Activated naive CD8-positive, alpha-beta T cell (primary cell): Measurements from ENCODE around the gene CILP2.

ENCODE experiments used
- H3K27ac Mint-ChIP-seq: one replicate; pipeline ENCODE4 v1.8.0; 2021; ENCODE audit warnings: mixed read lengths
- H3K27me3 Mint-ChIP-seq: one replicate; pipeline ENCODE4 v1.8.0; 2021; ENCODE audit warnings: mixed read lengths
- H3K36me3 Mint-ChIP-seq: one replicate; pipeline ENCODE4 v1.8.0; 2021; ENCODE audit warnings: mixed read lengths
- H3K4me1 Mint-ChIP-seq: one replicate; pipeline ENCODE4 v1.8.0; 2021; ENCODE audit warnings: low read depth, mixed read lengths
- H3K4me3 Mint-ChIP-seq: one replicate; pipeline ENCODE4 v1.8.0; 2021; ENCODE audit warnings: mild to moderate bottlenecking, mixed read lengths
- H3K9me3 Mint-ChIP-seq: one replicate; pipeline ENCODE4 v1.8.0; 2021; ENCODE audit warnings: low read depth, mixed read lengths

Gene CILP2

DNA sequence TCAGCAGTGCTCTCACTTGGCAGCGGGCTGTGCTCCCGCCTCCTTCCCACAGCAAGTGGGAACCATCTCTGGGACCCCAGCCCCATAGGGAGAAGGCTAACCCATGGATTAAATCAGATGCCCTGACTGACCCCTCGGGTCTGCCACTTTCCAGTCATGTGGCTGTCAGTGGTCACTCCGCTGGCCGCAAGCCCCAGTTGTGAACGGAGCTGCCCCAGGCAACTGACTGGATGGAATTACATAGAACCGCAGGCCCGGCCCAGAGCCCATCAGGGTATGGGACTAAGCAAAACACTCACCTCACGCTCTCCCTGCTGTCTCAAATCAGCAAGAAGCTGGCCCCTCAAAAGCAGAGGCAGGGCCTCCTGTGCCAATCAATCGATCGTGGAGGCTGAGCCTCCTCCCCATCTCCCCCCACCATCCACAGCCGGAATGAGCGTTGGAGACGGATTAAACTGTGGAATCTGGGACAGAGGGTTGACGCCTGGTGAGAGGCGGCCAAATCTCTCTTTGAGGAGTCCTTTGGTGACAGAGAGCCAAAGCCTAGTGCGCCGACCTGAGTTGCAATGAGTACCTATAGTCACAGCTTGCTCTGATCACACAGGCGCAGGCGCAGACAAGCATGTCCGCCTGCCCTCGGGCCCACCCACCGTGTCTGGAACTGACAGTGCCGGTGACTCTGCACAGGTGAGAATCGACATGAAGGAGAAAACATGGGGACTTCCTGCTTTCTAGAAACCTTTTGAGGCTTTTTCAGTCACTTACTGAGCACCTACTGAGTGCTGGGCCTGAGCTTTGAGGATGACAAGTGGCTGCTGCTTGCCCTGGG is 41.7 kb downstream of the CILP2 start:
- H3K27ac Mint-ChIP-seq = no peak overlapping the region
- no peaks in the 10 kb centered on the region for H3K36me3 Mint-ChIP-seq
- H3K4me3 Mint-ChIP-seq = no peak overlapping the region
- H3K27me3 Mint-ChIP-seq = no peaks in the 10 kb centered on the region
- H3K4me1 Mint-ChIP-seq = peaks cover 7% of the 10 kb centered on the region
- no peaks in the 10 kb centered on the region for H3K9me3 Mint-ChIP-seq

DNA sequence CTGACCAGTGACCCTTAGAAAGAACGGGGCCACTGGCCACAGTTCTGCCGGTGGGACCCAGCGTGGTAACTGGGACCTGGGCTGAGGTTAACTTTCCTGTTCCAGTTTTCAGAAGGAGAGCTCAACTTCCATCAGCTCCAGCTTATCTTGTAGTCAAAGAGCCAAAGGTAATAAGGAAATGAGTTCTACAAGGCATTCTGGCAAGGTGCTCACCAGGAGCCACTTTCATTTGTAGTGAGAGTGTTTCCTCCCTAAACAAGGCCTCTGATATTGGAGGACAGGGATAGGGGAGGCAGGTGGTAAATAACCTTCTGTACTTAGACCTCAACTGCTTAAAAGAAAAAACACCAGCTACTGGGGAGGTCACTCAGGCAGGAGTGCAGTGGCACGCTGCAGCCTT is 42.4 kb downstream of the CILP2 start:
- Mint-ChIP-seq H3K4me1 (peaks cover 6% of the 10 kb centered on the region), H3K4me3 (no peak overlapping the region), H3K27me3 (no peaks in the 10 kb centered on the region), H3K27ac (no peak overlapping the region), H3K9me3 (no peaks in the 10 kb centered on the region), H3K36me3 (peaks cover 1% of the 10 kb centered on the region)

DNA sequence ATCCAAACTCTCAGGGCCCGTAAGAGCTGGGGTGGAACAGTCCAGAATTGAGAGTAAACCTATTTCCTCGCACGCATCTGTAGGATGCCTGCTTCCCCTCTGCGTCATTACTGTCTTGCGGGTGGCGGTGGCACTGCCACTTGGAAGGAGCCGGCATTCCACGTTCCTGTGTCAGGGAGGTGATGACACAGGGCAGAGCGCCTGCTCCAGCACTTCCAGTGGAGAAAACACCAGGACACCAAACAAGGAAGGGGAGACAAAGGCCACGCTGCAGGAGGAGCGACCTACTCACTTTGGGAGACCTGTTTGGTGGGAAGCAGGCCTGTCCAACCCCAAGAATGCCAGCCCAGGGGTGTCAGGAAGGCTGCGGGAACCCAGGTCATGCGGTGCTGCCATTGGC is 43.3 kb downstream of the CILP2 start:
- H3K27me3 Mint-ChIP-seq = no peaks in the 10 kb centered on the region
- no peak overlapping the region for H3K4me3 Mint-ChIP-seq
- peaks cover 5% of the 10 kb centered on the region for H3K36me3 Mint-ChIP-seq
- peaks cover 4% of the 10 kb centered on the region for H3K4me1 Mint-ChIP-seq
- no peaks in the 10 kb centered on the region for H3K9me3 Mint-ChIP-seq
- no peak overlapping the region for H3K27ac Mint-ChIP-seq

DNA sequence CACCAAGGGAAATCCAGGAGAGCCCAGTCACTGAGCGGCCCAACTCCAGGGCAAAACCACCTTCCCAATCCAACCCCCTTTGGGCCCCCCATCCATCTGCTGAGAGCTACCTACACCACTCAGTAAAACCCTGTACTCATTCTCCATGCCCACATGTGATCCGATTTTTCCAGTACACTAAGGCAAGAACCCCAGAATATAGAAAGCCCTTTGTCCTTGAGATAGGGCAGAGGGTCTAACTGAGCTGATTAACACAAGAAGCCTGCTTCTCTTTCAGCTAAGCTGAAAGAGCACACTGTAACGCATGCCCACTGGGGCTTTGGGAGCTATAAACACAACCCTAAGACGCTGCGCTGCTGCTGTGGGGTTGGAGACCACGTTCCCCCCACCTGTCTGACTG is 44.4 kb downstream of the CILP2 start:
- H3K27me3 Mint-ChIP-seq = no peaks in the 10 kb centered on the region
- H3K27ac Mint-ChIP-seq = no peak overlapping the region
- peaks cover 5% of the 10 kb centered on the region for H3K36me3 Mint-ChIP-seq
- H3K4me3 Mint-ChIP-seq = no peak overlapping the region
- H3K9me3 Mint-ChIP-seq = no peaks in the 10 kb centered on the region
- H3K4me1 Mint-ChIP-seq = peaks cover 4% of the 10 kb centered on the region

DNA sequence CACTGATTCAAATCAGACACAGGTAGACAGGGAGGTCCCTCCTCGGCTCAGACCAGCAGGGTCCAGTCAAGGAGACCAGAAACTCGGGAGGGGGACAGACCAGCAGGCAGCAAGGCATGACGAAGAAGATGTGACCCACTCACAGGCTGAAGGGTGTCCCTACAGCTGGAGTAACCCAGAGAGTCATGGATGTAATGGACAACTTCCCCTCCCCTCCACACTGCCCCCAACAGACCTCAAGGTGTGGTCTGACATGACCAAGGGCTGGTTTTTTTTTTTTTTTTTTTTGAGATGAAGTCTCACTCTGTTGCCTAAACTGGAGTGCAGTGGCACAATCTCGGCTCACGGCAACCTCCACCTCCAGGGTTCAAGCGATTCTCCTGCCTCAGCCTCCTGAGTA is 46.3 kb downstream of the CILP2 start:
- Mint-ChIP-seq H3K27me3 (no peaks in the 10 kb centered on the region), H3K9me3 (no peaks in the 10 kb centered on the region), H3K4me1 (peaks cover 17% of the 10 kb centered on the region), H3K27ac (no peak overlapping the region), H3K4me3 (no peak overlapping the region), H3K36me3 (peaks cover 5% of the 10 kb centered on the region)

DNA sequence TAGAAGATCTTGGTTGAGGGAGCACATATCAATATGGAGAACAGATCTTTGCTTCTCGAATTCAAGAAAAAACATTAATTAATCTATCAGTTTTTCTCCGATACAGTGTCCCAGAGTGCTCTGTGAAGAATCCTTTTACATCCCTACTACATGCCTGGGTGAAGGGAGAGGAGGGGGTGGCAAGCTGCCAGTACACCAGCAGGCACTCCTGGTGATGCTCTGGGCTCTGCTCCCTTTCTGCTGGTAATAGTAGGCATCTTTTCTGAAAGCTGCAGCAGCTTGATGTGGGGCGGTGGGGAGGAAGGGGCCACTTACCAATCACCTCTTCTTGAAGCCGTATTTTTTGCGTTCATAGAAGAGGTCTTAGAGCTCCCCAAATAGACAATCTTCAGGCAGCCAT is 49.7 kb downstream of the CILP2 start:
- Mint-ChIP-seq H3K36me3 (peaks cover 5% of the 10 kb centered on the region), H3K4me1 (peaks cover 40% of the 10 kb centered on the region), H3K4me3 (no peak overlapping the region)

DNA sequence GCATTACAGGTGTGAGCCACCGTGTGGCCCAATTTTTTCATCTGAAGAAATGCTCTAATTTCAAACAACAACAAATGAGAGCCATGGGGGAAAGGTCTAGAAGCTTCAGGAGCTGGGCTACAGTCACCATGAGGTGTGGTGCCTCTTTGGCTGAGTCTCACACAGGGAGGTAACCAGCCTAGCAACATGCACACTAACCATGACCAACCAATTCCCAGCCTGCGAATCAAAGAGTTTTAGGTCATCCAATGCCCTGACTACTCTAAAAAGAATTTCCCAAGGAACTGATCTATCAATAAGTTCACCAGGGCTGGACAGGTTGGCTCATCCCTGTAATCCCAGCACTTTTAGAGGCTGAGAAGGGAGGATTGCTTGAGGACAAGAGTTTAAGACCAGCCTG is 50.5 kb downstream of the CILP2 start:
- Mint-ChIP-seq H3K4me1 (peaks cover 40% of the 10 kb centered on the region), H3K27me3 (no peaks in the 10 kb centered on the region), H3K9me3 (no peaks in the 10 kb centered on the region), H3K4me3 (no peak overlapping the region), H3K27ac (peak overlapping the region; percentile 68), H3K36me3 (peaks cover 5% of the 10 kb centered on the region)

More for the DNA sequence above, 49.7 kb downstream of the CILP2 start:
- Mint-ChIP-seq H3K27ac (no peak overlapping the region), H3K27me3 (no peaks in the 10 kb centered on the region), H3K9me3 (no peaks in the 10 kb centered on the region)

DNA sequence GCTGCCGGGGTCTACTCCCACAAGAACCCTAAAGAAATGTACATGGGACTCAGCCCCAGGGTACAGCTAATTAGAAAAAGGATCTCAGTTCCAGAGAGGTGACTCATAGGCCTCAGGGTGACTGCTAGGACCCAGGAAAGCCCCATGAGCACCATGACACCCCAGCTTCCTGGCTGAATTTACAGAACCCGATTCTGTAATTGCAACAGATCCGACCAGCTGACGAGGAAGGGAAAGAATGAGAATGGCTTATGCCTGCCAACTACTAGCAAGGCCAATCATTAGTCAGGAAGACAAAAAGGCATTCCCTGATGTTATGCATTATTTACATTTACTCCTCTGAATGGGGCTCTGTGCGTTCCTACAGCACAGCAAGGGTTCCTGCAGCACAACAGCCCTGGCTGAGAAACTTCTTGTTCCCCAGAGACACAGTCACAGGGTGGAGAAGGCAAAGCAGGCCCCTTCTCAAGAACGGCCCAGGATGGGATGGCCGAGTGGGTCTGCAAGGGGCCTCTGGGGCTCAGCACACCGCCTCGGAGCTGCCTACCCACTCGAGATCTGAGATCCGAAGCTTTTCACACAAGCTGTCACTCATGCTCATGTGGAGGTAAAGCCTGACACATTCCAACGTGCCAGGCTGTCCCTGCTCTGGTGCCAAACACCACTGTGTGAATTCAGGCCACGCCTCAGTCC is 53.2 kb downstream of the CILP2 start:
- peaks cover 54% of the 10 kb centered on the region for H3K4me1 Mint-ChIP-seq

DNA sequence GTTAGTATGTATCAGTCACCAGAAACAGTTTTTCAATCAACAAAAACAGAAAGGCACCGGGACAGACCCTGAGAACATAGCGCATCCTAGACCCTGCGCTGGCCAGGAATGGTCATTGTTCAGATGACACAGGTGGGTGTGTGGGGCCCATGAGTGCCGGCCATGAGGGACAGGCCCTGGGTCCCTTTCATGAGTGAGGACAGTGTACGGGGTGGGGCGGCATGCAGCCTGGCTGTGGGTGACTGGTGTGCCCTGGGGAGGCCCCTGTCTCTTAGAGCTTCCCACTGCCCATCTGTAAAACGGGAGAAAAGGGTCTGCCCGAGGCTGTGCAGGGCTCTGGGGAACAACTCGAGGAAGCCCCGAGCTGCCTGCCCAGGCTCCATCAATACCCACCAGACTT is 54.6 kb downstream of the CILP2 start:
- Mint-ChIP-seq H3K27me3 (no peaks in the 10 kb centered on the region), H3K27ac (no peak overlapping the region), H3K4me1 (peaks cover 62% of the 10 kb centered on the region), H3K4me3 (no peak overlapping the region), H3K9me3 (no peaks in the 10 kb centered on the region), H3K36me3 (peaks cover 2% of the 10 kb centered on the region)

More for the DNA sequence above, 53.2 kb downstream of the CILP2 start:
- Mint-ChIP-seq H3K9me3 (no peaks in the 10 kb centered on the region), H3K27me3 (no peaks in the 10 kb centered on the region), H3K27ac (peak overlapping the region; percentile 93), H3K36me3 (no peaks in the 10 kb centered on the region), H3K4me3 (peak overlapping the region; percentile 60)

DNA sequence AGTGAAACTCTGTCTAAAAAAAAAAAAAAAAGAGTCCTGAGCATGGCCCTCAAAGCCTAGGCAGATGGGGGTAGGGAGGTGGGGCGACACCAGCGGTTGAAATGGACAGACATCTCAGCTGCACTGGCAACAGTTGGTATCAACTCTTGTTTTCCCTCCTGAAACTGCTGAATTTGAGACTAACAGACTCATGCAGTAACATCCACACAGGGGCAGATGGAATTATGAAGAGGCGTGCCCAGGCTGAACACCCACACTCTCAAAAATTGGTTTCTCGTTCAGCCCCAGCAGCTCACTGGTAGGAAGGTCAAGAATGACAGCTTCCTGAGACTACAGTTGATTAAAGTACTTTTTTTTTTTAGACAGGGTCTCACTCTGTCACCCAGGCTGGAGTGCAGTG is 56.3 kb downstream of the CILP2 start:
- H3K36me3 Mint-ChIP-seq = peaks cover 2% of the 10 kb centered on the region
- no peak overlapping the region for H3K27ac Mint-ChIP-seq
- peaks cover 63% of the 10 kb centered on the region for H3K4me1 Mint-ChIP-seq
- H3K9me3 Mint-ChIP-seq = no peaks in the 10 kb centered on the region
- H3K4me3 Mint-ChIP-seq = no peak overlapping the region
- H3K27me3 Mint-ChIP-seq = no peaks in the 10 kb centered on the region

DNA sequence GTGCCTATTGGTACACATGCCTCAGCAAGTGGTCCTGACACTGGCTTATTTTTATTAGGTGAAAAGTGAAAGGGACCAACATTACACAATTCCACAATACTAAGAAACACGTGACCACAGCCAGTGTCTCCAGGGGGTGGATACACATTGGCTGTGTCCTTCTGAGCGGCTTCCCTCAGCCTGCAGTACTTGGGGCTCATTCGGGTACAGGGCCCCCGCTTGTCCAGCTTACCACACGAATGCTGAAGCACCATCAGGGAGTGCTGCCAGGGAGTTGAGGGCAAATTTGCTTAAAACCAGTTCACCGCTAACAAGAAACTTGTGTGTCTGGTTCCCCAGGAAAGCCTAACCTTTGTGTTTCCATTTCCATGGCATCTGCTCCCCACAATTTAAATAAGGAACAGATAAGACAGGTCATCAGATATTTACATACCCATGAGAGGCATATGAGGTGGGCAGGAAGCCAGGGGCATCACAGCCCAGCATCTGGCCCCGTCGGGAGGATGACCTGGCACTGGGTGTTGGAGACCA is 57.2 kb downstream of the CILP2 start:
- Mint-ChIP-seq H3K27me3 (no peaks in the 10 kb centered on the region), H3K36me3 (peaks cover 2% of the 10 kb centered on the region), H3K9me3 (no peaks in the 10 kb centered on the region), H3K27ac (peak overlapping the region; percentile 77), H3K4me3 (no peak overlapping the region), H3K4me1 (peaks cover 58% of the 10 kb centered on the region)
